K562 (cell line): ENCODE data around the gene RNPEPL1. TPM values are rescaled to one million over a fixed set of nuclear protein-coding genes. Genes with fewer than 3 reads are reported as not detected.

Experiments
- AFF1 ChIP-seq, 2 experiments: fragments of 450-650 bp; IDR thresholded peaks; 2 replicates each; pipeline ENCODE4 v1.6.1; 2018; ENCODE audit warnings: mild to moderate bottlenecking in 2 of 2, low read depth in 1 of 2; ENCODE audit not compliant: partially characterized antibody in 2 of 2
- CREB3 ChIP-seq: fragments of 450-650 bp; conservative IDR thresholded peaks from 2 replicates; pipeline ENCODE4 v1.6.1; 2016; ENCODE audit warnings: missing genetic modification characterization, low read depth, mild to moderate bottlenecking, missing compliant biosample characterization, moderate library complexity
- CUX1 ChIP-seq: fragments of 200-800 bp; sonication (Bioruptor generic); IDR thresholded peaks from 2 replicates; pipeline ENCODE4 v1.6.1; 2016; ENCODE audit warnings: missing genetic modification characterization, missing compliant biosample characterization
- FUS ChIP-seq: fragments of 200-400 bp; formaldehyde crosslinking; optimal IDR thresholded peaks from 2 replicates; pipeline ENCODE3; 2017; ENCODE audit warnings: low read depth, low read length
- NR1H2 ChIP-seq: sonication (generic); formaldehyde crosslinking; IDR thresholded peaks from 2 replicates; pipeline ENCODE4 v1.4.0; 2020; ENCODE audit warnings: mild to moderate bottlenecking, missing genetic modification reagents
- POLR2B ChIP-seq: fragments of 450-650 bp; IDR thresholded peaks from 2 replicates; pipeline ENCODE4 v1.6.1; 2018; ENCODE audit warnings: low read depth; ENCODE audit not compliant: partially characterized antibody
- STAG1 ChIP-seq: sonication (generic); formaldehyde crosslinking; IDR thresholded peaks from 2 replicates; pipeline ENCODE4 v1.5.0; 2020; ENCODE audit warnings: missing genetic modification reagents, borderline replicate concordance
- YY1 ChIP-seq, 3 experiments: IDR thresholded peaks; 2 replicates each; pipeline ENCODE4 v1.6.1; 2011; ENCODE audit warnings: low read length in 2 of 3, mild to moderate bottlenecking in 2 of 3, moderate library complexity in 2 of 3, borderline replicate concordance in 1 of 3, control low read depth in 1 of 3, low read depth in 1 of 3; ENCODE audit not compliant: insufficient read depth in 3 of 3, insufficient replicate concordance in 2 of 3, control insufficient read depth in 1 of 3, insufficient read length in 1 of 3; ENCODE audit errors: extremely low read depth in 1 of 3
- ZBED1 ChIP-seq: IDR thresholded peaks from 2 replicates; pipeline ENCODE4 v1.6.1; 2014
- polyA plus RNA-seq, 8 experiments: library from polyadenylated mRNA; depleted of rRNA in 4 of 8; stranded (reverse) in 5 of 8; unstranded in 3 of 8; fragments of >200 nt; fragmentation: Nextera tagmentation in 2 of 8; fragmentation: Illumina TruSeq in 1 of 8; extraction: Ambion mirVana in 2 of 8; extraction: Trizol in 1 of 8; gene quantifications; 2 replicates each; pipeline versions ENCODE4 v1.2.1 to v1.2.3, GENCODE V29; 2011 to 2014; ENCODE audit warnings: inconsistent platforms in 1 of 8, missing spikeins in 1 of 8
- total RNA-seq, 7 experiments: library from RNA; depleted of rRNA in 6 of 7; stranded (reverse); fragments of >200 nt in 6 of 7; fragmentation: Illumina TruSeq in 2 of 7; extraction: Trizol in 2 of 7; gene quantifications; 2 replicates each; pipeline versions ENCODE4 v1.2.1 to v1.2.3, GENCODE V29; 2011 to 2021; ENCODE audit warnings: low replicate concordance in 1 of 7

The RNPEPL1 gene
- total and polyA plus RNA-seq, 9 of the 15 experiments (the other 6 are each of a cell fraction or from before 2014, with no cell fraction given): 0.07 to 38.7 (median 5.6) TPM

- TF ChIP-seq AFF1 (IDR thresholded peaks at IDR 0.05; ENCODE audit: low read depth in 1 of 2, partially characterized antibody in 2 of 2) (no peak), POLR2B (no peak), NR1H2 (no peak), CREB3 (tag) (no peak), FUS (no peak), CUX1 (CRISPR knock-in tag) (no peak), YY1 (IDR thresholded peaks at IDR 0.05; ENCODE audit: borderline replicate concordance in 1 of 3, control insufficient read depth in 1 of 3, extremely low read depth in 1 of 3, insufficient read depth in 3 of 3, insufficient read length in 1 of 3, insufficient replicate concordance in 2 of 3, low read depth in 1 of 3, low read length in 2 of 3) (no peak), ZBED1 (no peak), STAG1 (no peak)
These were observed 36.1 kb downstream of the RNPEPL1 start (continued) for GRCh38 chr2:240604291-240604938.
